NCI-H774 (cell line): Measurements from ENCODE around the gene PRKAR1B.

ENCODE experiments used
- DNase-seq: peaks from one replicate; lab custom pipeline; 2025; lab: John Stamatoyannopoulos, UW

Gene PRKAR1B

DNA sequence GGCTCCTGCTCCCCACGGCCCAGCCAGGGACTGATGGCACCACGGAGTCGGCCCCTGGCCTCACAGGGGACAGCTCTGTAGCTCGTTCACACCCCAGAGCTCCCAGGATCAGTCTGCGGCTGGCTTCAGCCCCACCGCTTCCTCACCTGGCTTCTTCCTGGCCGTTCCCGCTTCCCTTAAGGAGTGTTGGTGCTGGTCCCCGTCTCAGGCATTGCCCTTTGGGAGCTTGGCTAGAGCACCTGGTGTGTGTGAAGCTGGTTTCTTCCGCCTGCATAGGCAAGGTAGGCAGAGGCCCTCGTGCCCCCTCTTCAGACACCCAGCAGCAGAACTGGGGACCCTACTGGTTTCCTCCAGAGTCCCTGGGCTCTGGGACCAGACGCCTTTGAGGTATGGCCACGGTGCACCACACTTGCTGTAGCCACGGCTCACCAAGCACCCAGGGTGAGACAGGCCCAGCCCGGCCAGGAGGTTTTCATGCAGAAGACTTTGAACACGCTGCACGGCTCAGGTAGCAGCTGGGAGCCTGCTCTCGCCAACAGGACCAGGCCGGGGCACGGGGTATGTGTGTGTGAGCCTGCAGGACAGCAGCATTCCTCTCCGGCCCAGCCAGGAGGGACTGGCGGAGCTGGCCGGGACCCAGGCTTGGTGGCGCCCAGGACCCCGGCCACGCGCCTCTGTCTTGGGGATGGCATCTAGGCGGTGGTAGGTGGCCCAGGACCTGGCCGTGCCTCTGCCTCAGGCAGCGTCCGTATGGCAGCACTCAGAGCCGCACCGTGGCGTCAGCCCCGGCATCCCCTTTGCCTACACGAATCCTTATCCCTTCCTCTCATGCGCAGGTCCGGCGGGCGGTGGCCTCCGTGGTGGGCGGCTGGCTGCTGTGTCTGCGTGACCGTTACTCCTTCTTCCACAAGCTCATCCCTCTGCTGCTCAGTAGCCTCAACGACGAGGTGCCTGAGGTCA lies 13.2 kb upstream of the PRKAR1B start:
- no peak for DNase-seq

DNA sequence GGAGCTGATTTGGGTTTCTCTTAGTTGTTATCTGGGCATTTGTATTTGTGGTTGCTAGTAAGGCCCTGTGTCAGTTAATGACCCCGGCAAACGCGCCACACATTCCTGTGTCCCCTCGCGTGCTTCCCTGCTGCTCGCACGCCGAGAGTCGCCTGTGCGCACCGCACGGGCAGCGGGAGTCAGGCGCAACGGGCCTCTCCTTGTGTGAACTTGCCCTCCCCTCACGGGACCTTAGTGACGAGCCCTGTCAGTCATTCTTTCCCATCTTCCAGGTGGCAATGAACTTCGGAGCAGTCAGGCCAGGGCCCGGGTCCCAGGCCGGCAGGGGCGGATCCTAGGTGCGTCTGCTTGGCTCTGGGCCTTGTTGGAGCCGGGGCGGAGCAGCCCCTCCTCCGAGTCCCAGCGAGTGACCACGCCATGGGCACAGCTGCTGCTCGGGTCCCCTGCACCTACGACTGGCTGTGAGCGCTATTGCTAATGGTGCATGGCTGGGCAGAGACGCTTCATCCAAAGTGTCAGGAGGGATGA lies 12.4 kb upstream of the PRKAR1B start:
- no peak for DNase-seq

- no peak for DNase-seq
Observed at GRCh38 chr7:738723-739454, 11.8 kb upstream of the PRKAR1B start.

GRCh38 chr7:738241-738640 lies 11.2 kb upstream of the PRKAR1B start:
- no peak for DNase-seq

DNA sequence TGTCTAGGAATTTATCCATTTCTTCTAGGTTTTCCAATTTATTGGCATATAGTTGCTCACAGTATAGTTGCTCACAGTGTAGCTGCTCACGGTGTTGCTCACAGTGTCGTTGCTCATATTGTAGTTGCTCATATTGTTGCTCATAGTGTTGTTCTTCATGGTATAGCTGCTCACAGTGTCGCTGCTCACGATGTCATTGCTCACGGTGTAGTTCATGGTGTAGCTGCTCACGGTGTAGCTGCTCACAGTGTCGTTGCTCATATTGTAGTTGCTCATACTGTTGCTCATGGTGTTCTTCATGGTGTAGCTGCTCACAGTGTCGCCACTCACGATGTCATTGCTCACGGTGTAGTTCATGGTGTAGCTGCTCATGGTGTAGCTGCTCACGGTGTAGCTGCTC lies 7.7 kb upstream of the PRKAR1B start:
- no peak for DNase-seq

DNA sequence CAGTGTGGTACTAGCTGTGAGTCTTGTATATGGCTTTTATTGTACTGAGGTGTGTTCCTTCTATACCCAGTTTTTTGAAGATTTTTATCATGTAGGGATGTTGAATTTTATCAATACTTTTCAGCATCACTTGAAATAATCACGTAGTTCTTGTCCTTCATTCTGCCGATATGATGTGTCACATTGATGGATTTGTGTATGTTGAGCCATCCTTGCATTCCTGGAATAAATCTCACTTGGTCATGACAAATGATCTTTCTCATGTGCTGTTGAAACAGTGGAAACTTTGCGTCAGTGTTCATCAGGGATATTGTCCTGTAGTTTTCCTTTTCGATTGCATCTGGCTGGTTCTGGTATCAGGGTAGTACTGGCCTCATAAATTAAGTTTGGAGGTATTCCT lies 7.1 kb upstream of the PRKAR1B start:
- no peak for DNase-seq

GRCh38 chr7:732556-732955 lies 5.5 kb upstream of the PRKAR1B start:
- DNase-seq = no peak

- DNase-seq = peak; percentile 72
Observed at GRCh38 chr7:732094-732541, 5.0 kb upstream of the PRKAR1B start.

- no peak for DNase-seq
Observed at GRCh38 chr7:731440-732085, 4.5 kb upstream of the PRKAR1B start.

DNA sequence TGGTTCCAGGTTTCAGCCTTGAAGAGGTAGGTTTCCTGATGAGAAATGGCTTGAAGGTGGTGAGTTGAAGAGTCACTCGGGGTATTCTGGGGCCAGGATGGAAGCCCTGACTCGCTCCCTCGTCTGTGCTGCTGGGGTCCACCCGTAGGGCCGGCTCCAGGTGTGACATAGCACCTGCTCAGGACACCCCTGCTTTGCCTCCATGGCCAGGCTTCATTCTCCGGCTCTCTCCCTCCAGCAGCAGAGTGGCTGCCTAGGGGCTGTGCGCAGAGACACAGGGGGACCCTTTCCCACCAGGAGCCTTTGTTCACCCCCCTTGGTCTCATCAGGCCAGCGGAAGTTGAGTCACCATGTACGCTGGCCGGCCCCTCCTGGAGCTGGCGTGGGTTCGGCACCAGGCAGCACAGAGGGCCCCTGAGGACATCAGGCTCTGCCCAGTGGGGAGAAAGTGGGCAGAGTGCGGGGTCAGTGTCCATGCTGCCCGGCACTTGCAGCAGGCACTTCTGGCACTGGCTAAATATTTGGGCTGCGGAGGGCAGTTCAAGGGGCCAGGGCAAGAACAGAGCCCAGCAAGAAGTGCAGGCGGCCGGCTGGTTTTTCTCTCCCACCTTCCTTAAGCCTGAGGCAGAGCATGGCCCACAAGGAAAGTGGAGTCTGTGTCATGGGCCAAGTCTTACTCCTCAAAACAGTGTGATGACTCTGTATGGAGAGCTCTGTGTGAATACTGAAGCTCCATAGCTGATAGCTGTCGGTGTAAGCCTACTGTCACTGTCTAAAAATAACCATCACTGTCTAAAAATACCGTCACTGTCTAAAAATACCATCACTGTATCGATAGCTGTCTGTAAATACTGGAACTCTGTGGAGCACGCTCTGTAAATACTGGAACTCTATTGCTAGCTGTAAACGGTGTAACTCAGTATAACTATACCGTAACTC lies 3.7 kb upstream of the PRKAR1B start:
- DNase-seq = no peak

DNA sequence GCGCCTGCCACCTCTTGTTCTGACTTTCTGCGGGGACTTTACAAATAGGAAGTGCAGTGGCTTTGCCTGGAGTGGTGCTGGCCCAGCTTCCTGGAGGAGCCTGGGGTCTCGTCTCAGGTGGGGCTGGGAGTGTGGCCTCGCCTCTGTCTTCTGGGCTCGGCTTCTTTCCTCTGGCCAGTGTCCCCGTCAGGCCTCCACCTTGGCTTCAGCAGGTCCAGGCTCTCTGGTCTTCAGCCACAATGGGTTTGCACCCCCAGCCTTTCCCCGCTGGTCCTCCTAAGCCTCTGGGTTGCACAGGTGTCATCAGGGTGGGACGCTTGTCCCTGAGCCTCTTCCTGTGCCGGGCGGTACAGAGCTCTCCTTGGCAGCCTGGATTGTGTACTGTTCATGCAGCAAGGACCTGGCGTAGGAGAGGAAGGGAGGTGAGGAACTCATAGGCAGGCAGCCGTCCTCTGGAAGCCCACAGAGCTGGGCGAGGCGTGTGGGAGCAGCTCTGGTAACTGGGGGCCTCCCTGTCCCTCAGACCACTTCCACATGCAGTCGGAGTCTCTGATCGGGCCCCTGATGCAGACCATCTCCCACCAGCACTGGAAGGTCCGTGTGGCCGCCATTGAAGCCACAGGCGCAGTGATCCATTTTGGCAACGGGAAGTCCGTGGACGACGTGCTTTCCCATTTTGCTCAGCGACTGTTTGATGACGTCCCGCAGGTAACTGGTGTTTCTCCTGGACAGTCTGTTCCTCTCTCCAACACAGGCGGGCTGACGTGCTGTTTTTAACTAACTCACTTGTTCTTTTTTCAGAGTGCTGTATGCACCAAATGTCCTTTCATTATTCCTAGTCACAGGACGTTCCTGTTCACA lies 2.3 kb upstream of the PRKAR1B start:
- no peak for DNase-seq

DNA sequence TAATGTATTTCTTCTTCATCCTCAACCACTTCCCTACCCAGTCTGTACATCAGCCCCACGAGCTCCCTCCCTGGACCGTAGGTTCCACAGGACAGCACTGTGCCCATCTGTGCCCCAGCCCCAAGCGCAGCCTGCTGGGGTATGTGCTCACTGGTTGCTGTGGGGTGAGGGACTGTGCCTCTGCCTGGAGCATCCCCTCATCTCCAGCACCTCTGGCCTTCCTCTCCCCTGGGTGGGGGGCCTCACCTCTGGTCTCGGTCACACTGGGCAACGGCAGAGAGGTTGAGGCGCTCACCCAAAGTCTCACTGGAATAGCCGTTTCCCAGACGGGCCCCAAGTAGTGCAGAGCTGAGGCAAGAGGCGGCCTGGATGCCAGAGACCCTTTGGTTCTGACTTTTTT lies 1.5 kb upstream of the PRKAR1B start:
- no peak for DNase-seq

GRCh38 chr7:727806-728460 lies 852 bp upstream of the PRKAR1B start:
- DNase-seq = no peak

GRCh38 chr7:726854-727103 lies 302 bp downstream of the PRKAR1B start:
- DNase-seq = no peak

DNA sequence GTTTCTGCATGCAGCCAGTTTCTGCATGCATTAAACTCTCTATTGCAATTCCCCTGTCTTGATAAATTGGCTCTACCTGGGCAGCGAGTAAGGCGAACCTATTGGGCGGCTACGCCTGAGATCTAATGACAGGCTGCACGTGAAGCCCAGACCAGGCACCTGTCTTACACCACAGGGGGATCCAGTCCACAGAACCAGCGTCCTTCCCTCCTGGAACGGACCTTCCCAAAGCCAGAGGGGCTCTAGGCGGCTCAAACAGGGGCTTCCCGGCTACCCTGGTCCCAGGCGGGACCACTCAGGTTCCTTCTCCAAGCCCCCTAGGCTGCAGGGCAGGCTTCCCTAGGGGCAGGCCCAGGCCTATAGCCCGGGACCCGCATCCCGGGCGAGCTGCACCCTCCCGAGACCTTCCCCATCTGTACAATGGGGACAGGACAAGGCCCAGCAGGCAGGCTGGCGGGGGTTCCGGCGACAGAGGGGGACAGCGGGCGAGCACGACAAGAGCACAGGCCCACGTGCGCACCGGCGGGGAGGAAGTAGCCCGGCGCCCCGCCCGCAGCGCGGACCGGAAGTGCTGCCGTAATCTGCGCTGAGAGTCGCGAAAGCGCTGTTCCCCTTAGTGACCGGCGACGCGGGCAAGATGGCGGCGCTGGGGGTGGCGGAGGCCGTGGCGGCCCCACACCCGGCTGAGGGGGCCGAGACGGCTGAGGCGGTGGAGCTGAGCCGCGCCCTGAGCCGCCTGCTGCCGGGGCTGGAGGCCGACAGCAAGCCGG lies 812 bp downstream of the PRKAR1B start, which contains the start of gene DNAAF5:
TSS of gene DNAAF5 (plus strand) at position 616 of the 770 bp plus-strand sequence. CDS start at position 638, 22 bp downstream.
- DNase-seq = peak; percentile 80

- no peak for DNase-seq
Observed at GRCh38 chr7:725223-726005, 1.7 kb downstream of the PRKAR1B start.

DNA sequence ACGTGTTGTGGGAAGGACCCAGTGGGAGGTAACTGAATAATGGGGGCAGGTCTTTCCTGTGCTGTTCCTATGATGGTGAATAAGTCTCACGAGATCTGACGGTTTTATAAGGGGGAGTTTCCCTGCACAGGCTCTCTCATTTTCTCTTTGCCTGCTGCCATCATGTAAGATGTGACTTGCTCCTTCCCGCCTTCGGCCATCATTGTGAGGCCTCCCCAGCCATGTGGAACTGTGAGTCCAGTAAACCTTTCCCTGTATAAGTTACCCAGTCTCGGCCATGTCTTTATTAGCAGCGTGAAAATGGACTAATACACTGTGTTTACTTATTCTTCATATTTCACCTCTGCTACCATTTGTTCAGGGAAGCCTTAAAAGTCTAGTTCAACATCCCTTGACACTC lies 2.8 kb downstream of the PRKAR1B start:
- DNase-seq = no peak

GRCh38 chr7:723541-723940 lies 3.5 kb downstream of the PRKAR1B start:
- DNase-seq = no peak
